ENCODE measurements around the gene SLC25A12.

The SLC25A12 gene

GRCh38 chr2:171930385-171930784 is 36.3 kb upstream of the SLC25A12 start:
- Histone ChIP-seq H3K9me3 (ENCODE audit: insufficient read depth, low read length) (no peaks in the 10 kb centered on the region), H4K20me1 (ENCODE audit: insufficient read depth, low read length) (no peaks in the 10 kb centered on the region), H3K36me3 (replicated peaks; ENCODE audit: low read depth, low read length) (peaks cover 24% of the 10 kb centered on the region), H3K27me3 (ENCODE audit: low read depth, low read length) (no peaks in the 10 kb centered on the region), H3K79me2 (ENCODE audit: low read length) (peaks cover 69% of the 10 kb centered on the region), H3K4me2 (ENCODE audit: low read length) (no peak overlapping the region), H3K27ac (ENCODE audit: low read length) (no peak overlapping the region), H3K4me1 (ENCODE audit: low read length) (no peaks in the 10 kb centered on the region), H3K9ac (ENCODE audit: low read length) (no peak overlapping the region), H2AFZ (ENCODE audit: low read depth, low read length) (no peak overlapping the region), H3K4me3 (ENCODE audit: low read length) (no peak overlapping the region)
- TF ChIP-seq EZH2phosphoT487 (IDR thresholded peaks at IDR 0.05; ENCODE audit: low read depth) (no peak), CTCF (IDR thresholded peaks at IDR 0.05; ENCODE audit: low read depth, low read length) (no peak)

GRCh38 chr2:171924170-171924942 is 30.3 kb upstream of the SLC25A12 start:
- TF ChIP-seq EZH2phosphoT487 (IDR thresholded peaks at IDR 0.05; ENCODE audit: low read depth) (no peak), CTCF (IDR thresholded peaks at IDR 0.05; ENCODE audit: low read depth, low read length) (no peak)
- no peak overlapping the region for H2AFZ ChIP-seq (ENCODE audit: low read depth, low read length)
- H4K20me1 ChIP-seq (ENCODE audit: insufficient read depth, low read length) = no peaks in the 10 kb centered on the region
- no peaks in the 10 kb centered on the region for H3K27me3 ChIP-seq (ENCODE audit: low read depth, low read length)
- peaks cover 17% of the 10 kb centered on the region for H3K36me3 ChIP-seq (replicated peaks; ENCODE audit: low read depth, low read length)
- H3K9ac ChIP-seq (ENCODE audit: low read length) = no peak overlapping the region
- peaks cover 14% of the 10 kb centered on the region for H3K4me1 ChIP-seq (ENCODE audit: low read length)
- H3K4me2 ChIP-seq (ENCODE audit: low read length) = no peak overlapping the region
- H3K27ac ChIP-seq (ENCODE audit: low read length) = no peak overlapping the region
- H3K79me2 ChIP-seq (ENCODE audit: low read length) = peaks cover 47% of the 10 kb centered on the region
- no peaks in the 10 kb centered on the region for H3K9me3 ChIP-seq (ENCODE audit: insufficient read depth, low read length)
- no peak overlapping the region for H3K4me3 ChIP-seq (ENCODE audit: low read length)

- no peaks in the 10 kb centered on the region for H3K27me3 ChIP-seq (ENCODE audit: low read depth, low read length)
- H3K79me2 ChIP-seq (ENCODE audit: low read length) = peaks cover 37% of the 10 kb centered on the region
- H3K4me3 ChIP-seq (ENCODE audit: low read length) = peak overlapping the region; percentile 91
- H3K36me3 ChIP-seq (replicated peaks; ENCODE audit: low read depth, low read length) = peaks cover 13% of the 10 kb centered on the region
- TF ChIP-seq EZH2phosphoT487 (IDR thresholded peaks at IDR 0.05; ENCODE audit: low read depth) = no peak
- H4K20me1 ChIP-seq (ENCODE audit: insufficient read depth, low read length) = no peaks in the 10 kb centered on the region
- H3K27ac ChIP-seq (ENCODE audit: low read length) = no peak overlapping the region
- H2AFZ ChIP-seq (ENCODE audit: low read depth, low read length) = no peak overlapping the region
- no peaks in the 10 kb centered on the region for H3K9me3 ChIP-seq (ENCODE audit: insufficient read depth, low read length)
- H3K9ac ChIP-seq (ENCODE audit: low read length) = peak overlapping the region; percentile 71
- peaks cover 14% of the 10 kb centered on the region for H3K4me1 ChIP-seq (ENCODE audit: low read length)
- H3K4me2 ChIP-seq (ENCODE audit: low read length) = peak overlapping the region; percentile 82
Measured at GRCh38 chr2:171923206-171923605, 29.2 kb upstream of the SLC25A12 start.

- H3K4me1 ChIP-seq (ENCODE audit: low read length) = peaks cover 14% of the 10 kb centered on the region
- peak within 1 kb of the TSS; percentile 39 for H3K27ac ChIP-seq (ENCODE audit: low read length)
- H4K20me1 ChIP-seq (ENCODE audit: insufficient read depth, low read length) = no peaks in the 10 kb centered on the region
- peak within 1 kb of the TSS; percentile 91 for H3K4me3 ChIP-seq (ENCODE audit: low read length)
- peak within 1 kb of the TSS; percentile 82 for H3K4me2 ChIP-seq (ENCODE audit: low read length)
- H3K27me3 ChIP-seq (ENCODE audit: low read depth, low read length) = no peaks in the 10 kb centered on the region
- H3K9me3 ChIP-seq (ENCODE audit: insufficient read depth, low read length) = no peaks in the 10 kb centered on the region
- H3K36me3 ChIP-seq (replicated peaks; ENCODE audit: low read depth, low read length) = peaks cover 11% of the 10 kb centered on the region
- H3K79me2 ChIP-seq (ENCODE audit: low read length) = peaks cover 30% of the 10 kb centered on the region
- peak within 1 kb of the TSS; percentile 52; the same call in 1 of the 2 replicates for H2AFZ ChIP-seq (ENCODE audit: low read depth, low read length)
- TF ChIP-seq EZH2phosphoT487 (IDR thresholded peaks at IDR 0.05; ENCODE audit: low read depth) (no peak), CTCF (IDR thresholded peaks at IDR 0.05; ENCODE audit: low read depth, low read length) (no peak)
- H3K9ac ChIP-seq (ENCODE audit: low read length) = peak within 1 kb of the TSS; percentile 71
Measured at GRCh38 chr2:171922230-171923022, 28.4 kb upstream of the SLC25A12 start, which contains the start of gene HAT1. Gene HAT1, plus strand, starts transcription at chr2:171922461. Its CDS starts 40 bp downstream, at chr2:171922501.

All from OCI-LY3 (cell line).